ENCODE data around the gene CEPT1. TPM values are rescaled to one million over a fixed set of nuclear protein-coding genes. Genes with fewer than 3 reads are reported as not detected.

Gene CEPT1
- total and polyA plus RNA-seq, 2 experiments from 2014 or later: 22.3 to 51.7 TPM

- TF ChIP-seq EZH2 (IDR thresholded peaks at IDR 0.05; ENCODE audit: borderline replicate concordance): no peak
- no peak for TF ChIP-seq EZH2phosphoT487 (IDR thresholded peaks at IDR 0.05; ENCODE audit: low read depth, severe bottlenecking, unreplicated experiment)
- no peak for TF ChIP-seq CTCF (IDR thresholded peaks at IDR 0.05; ENCODE audit: poor library complexity)
Observed at GRCh38 chr1:111208921-111209320, 68.9 kb downstream of the CEPT1 start.

GRCh38 chr1:111209622-111210021 lies 69.6 kb downstream of the CEPT1 start:
- H3K9me2 ChIP-seq (replicated peaks; ENCODE audit: insufficient read depth): no peaks in the 10 kb centered on the region
- 76% methylated on average over 4 of the region's 4 CpGs for WGBS (ENCODE audit: low lambda C conversion rate, missing lambda C conversion rate)

More at GRCh38 chr1:111208921-111209320, 68.9 kb downstream of the CEPT1 start:
- Histone ChIP-seq H3K9me3 (ENCODE audit: low read depth) (no peaks in the 10 kb centered on the region), H3K36me3 (replicated peaks; ENCODE audit: insufficient read depth, low read depth) (no peaks in the 10 kb centered on the region), H3K4me3 (no peak overlapping the region), H3K9me2 (replicated peaks; ENCODE audit: insufficient read depth) (no peaks in the 10 kb centered on the region), H3K27ac (no peak overlapping the region), H3K4me1 (ENCODE audit: insufficient read depth) (peaks cover 4% of the 10 kb centered on the region), H2AFZ (no peak overlapping the region), H3K4me2 (no peak overlapping the region), H3K79me2 (no peaks in the 10 kb centered on the region), H4K20me1 (ENCODE audit: insufficient read depth, poor library complexity, severe bottlenecking) (no peaks in the 10 kb centered on the region), H3K27me3 (no peaks in the 10 kb centered on the region)
- DNase-seq (ENCODE audit: low spot score): no peak
- 33% methylated on average over 1 of the region's 1 CpG for WGBS (ENCODE audit: low lambda C conversion rate, missing lambda C conversion rate)

GRCh38 chr1:111211921-111212320 lies 71.9 kb downstream of the CEPT1 start:
- Histone ChIP-seq H2AFZ (no peak overlapping the region), H3K4me2 (no peak overlapping the region), H3K9me3 (ENCODE audit: low read depth) (no peaks in the 10 kb centered on the region), H3K27me3 (no peaks in the 10 kb centered on the region), H3K36me3 (replicated peaks; ENCODE audit: insufficient read depth, low read depth) (no peaks in the 10 kb centered on the region), H3K27ac (no peak overlapping the region), H4K20me1 (ENCODE audit: insufficient read depth, poor library complexity, severe bottlenecking) (no peaks in the 10 kb centered on the region), H3K79me2 (no peaks in the 10 kb centered on the region), H3K9me2 (replicated peaks; ENCODE audit: insufficient read depth) (no peaks in the 10 kb centered on the region), H3K4me1 (ENCODE audit: insufficient read depth) (peaks cover 24% of the 10 kb centered on the region), H3K4me3 (no peak overlapping the region)
- TF ChIP-seq EZH2phosphoT487 (IDR thresholded peaks at IDR 0.05; ENCODE audit: low read depth, severe bottlenecking, unreplicated experiment) (no peak), EZH2 (IDR thresholded peaks at IDR 0.05; ENCODE audit: borderline replicate concordance) (no peak), CTCF (IDR thresholded peaks at IDR 0.05; ENCODE audit: poor library complexity) (no peak)
- WGBS (ENCODE audit: low lambda C conversion rate, missing lambda C conversion rate): 85% methylated on average over 1 of the region's 1 CpG
- no peak for DNase-seq (ENCODE audit: low spot score)

More at GRCh38 chr1:111209622-111210021, 69.6 kb downstream of the CEPT1 start:
- H3K27me3 ChIP-seq: no peaks in the 10 kb centered on the region
- H3K4me1 ChIP-seq (ENCODE audit: insufficient read depth): peaks cover 9% of the 10 kb centered on the region
- H3K9me3 ChIP-seq (ENCODE audit: low read depth): no peaks in the 10 kb centered on the region
- H2AFZ ChIP-seq: no peak overlapping the region
- H3K4me3 ChIP-seq: no peak overlapping the region
- TF ChIP-seq EZH2 (IDR thresholded peaks at IDR 0.05; ENCODE audit: borderline replicate concordance): no peak
- TF ChIP-seq EZH2phosphoT487 (IDR thresholded peaks at IDR 0.05; ENCODE audit: low read depth, severe bottlenecking, unreplicated experiment): no peak
- TF ChIP-seq CTCF (IDR thresholded peaks at IDR 0.05; ENCODE audit: poor library complexity): no peak
- no peaks in the 10 kb centered on the region for H3K79me2 ChIP-seq
- H3K36me3 ChIP-seq (replicated peaks; ENCODE audit: insufficient read depth, low read depth): no peaks in the 10 kb centered on the region
- no peak overlapping the region for H3K27ac ChIP-seq
- no peak for DNase-seq (ENCODE audit: low spot score)
- no peaks in the 10 kb centered on the region for H4K20me1 ChIP-seq (ENCODE audit: insufficient read depth, poor library complexity, severe bottlenecking)
- H3K4me2 ChIP-seq: no peak overlapping the region

Data from hepatocyte (in vitro differentiated cells).